GM08714 (cell line): ENCODE data around the gene SERAC1.
"Not testable (repeated sequence)": the region's sequence is repeated elsewhere in the genome, so short reads cannot be mapped to it uniquely, and the experiment has no call there.

ENCODE experiments used
- H3K4me3 ChIP-seq: fragments of 200-500 bp; sonication (Bioruptor generic); 2 replicates; pipeline ENCODE4 v1.5.1; 2014; ENCODE audit warnings: mild to moderate bottlenecking, low read length, inconsistent platforms
- ZNF274 ChIP-seq: IDR thresholded peaks from 2 replicates; pipeline ENCODE4 v1.6.1; 2012; ENCODE audit warnings: mild to moderate bottlenecking, low read depth, low read length

The SERAC1 gene

GRCh38 chr6:158158748-158159147 lies 9.3 kb downstream of the SERAC1 start:
- H3K4me3 ChIP-seq: no peak overlapping the region
- no peak for TF ChIP-seq ZNF274

GRCh38 chr6:158158123-158158522 lies 9.9 kb downstream of the SERAC1 start:
- H3K4me3 ChIP-seq: no peak overlapping the region
- no peak for TF ChIP-seq ZNF274

GRCh38 chr6:158157064-158157764 lies 10.8 kb downstream of the SERAC1 start:
- no peak for TF ChIP-seq ZNF274
- H3K4me3 ChIP-seq: no peak overlapping the region

- no peak for TF ChIP-seq ZNF274
- no peak overlapping the region for H3K4me3 ChIP-seq
Measured at GRCh38 chr6:158154816-158155215, 13.2 kb downstream of the SERAC1 start.

GRCh38 chr6:158153576-158153975 lies 14.5 kb downstream of the SERAC1 start:
- no peak overlapping the region for H3K4me3 ChIP-seq
- TF ChIP-seq ZNF274: no peak

- H3K4me3 ChIP-seq: no peak overlapping the region
- no peak for TF ChIP-seq ZNF274
Measured at GRCh38 chr6:158152659-158153058, 15.4 kb downstream of the SERAC1 start.

GRCh38 chr6:158152025-158152424 lies 16.0 kb downstream of the SERAC1 start:
- H3K4me3 ChIP-seq: not testable (repeated sequence)

- H3K4me3 ChIP-seq: no peak overlapping the region
- no peak for TF ChIP-seq ZNF274
Measured at GRCh38 chr6:158150701-158151100, 17.4 kb downstream of the SERAC1 start.

GRCh38 chr6:158149641-158150040 lies 18.4 kb downstream of the SERAC1 start:
- no peak for TF ChIP-seq ZNF274
- H3K4me3 ChIP-seq: no peak overlapping the region

- TF ChIP-seq ZNF274: no peak
- no peak overlapping the region for H3K4me3 ChIP-seq
Measured at GRCh38 chr6:158143700-158144099, 24.4 kb downstream of the SERAC1 start.

GRCh38 chr6:158142789-158143188 lies 25.3 kb downstream of the SERAC1 start:
- no peak for TF ChIP-seq ZNF274
- no peak overlapping the region for H3K4me3 ChIP-seq

GRCh38 chr6:158131926-158132325 lies 36.1 kb downstream of the SERAC1 start:
- TF ChIP-seq ZNF274: no peak
- no peak overlapping the region for H3K4me3 ChIP-seq

- no peak for TF ChIP-seq ZNF274
Measured at GRCh38 chr6:158125271-158125670, 42.8 kb downstream of the SERAC1 start.

GRCh38 chr6:158124288-158124687 lies 43.8 kb downstream of the SERAC1 start:
- TF ChIP-seq ZNF274: no peak
- H3K4me3 ChIP-seq: no peak overlapping the region

More at GRCh38 chr6:158125271-158125670, 42.8 kb downstream of the SERAC1 start:
- no peak overlapping the region for H3K4me3 ChIP-seq

GRCh38 chr6:158122048-158122447 lies 46.0 kb downstream of the SERAC1 start:
- H3K4me3 ChIP-seq: no peak overlapping the region
- no peak for TF ChIP-seq ZNF274

GRCh38 chr6:158121335-158121734 lies 46.7 kb downstream of the SERAC1 start:
- TF ChIP-seq ZNF274: no peak

More at GRCh38 chr6:158121335-158121734, 46.7 kb downstream of the SERAC1 start:
- H3K4me3 ChIP-seq: no peak overlapping the region
